Type B pancreatic cell (in vitro differentiated cells): ENCODE results near the gene HNRNPC. TPM values are rescaled to one million over a fixed set of nuclear protein-coding genes. Genes with fewer than 3 reads are reported as not detected.
"Not testable (repeated sequence)": the region's sequence is repeated elsewhere in the genome, so short reads cannot be mapped to it uniquely, and the experiment has no call there.

Source experiments
- DNase-seq: peaks from one replicate; pipeline ENCODE4 v3.0.0; 2021; ENCODE audit warnings: mixed read lengths; ENCODE audit not compliant: unreplicated experiment; ENCODE audit errors: extremely low spot score
- H3K27ac Mint-ChIP-seq: 2 replicates; pipeline ENCODE4 v1.8.0; 2021; ENCODE audit warnings: mild to moderate bottlenecking, mixed read lengths
- H3K27me3 Mint-ChIP-seq: 2 replicates; pipeline ENCODE4 v1.8.0; 2021; ENCODE audit warnings: mixed read lengths
- H3K36me3 Mint-ChIP-seq: 2 replicates; pipeline ENCODE4 v1.8.0; 2021; ENCODE audit warnings: mixed read lengths
- H3K4me1 Mint-ChIP-seq: one replicate; pipeline ENCODE4 v1.8.0; 2021; ENCODE audit warnings: mixed read lengths; ENCODE audit not compliant: unreplicated experiment
- H3K4me3 Mint-ChIP-seq: 2 replicates; pipeline ENCODE4 v1.8.0; 2021; ENCODE audit warnings: mild to moderate bottlenecking, mixed read lengths
- H3K9me3 Mint-ChIP-seq: 2 replicates; pipeline ENCODE4 v1.8.0; 2021; ENCODE audit warnings: mixed read lengths
- total RNA-seq: library from RNA; stranded (reverse); gene quantifications from 2 replicates; pipeline ENCODE4 v1.2.1, GENCODE V29; 2021; ENCODE audit warnings: low replicate concordance
- TF ChIP-seq, protein P1 (sequence below): fragments of 200-600 bp; sonication (generic); conservative IDR thresholded peaks from 2 replicates; pipeline ENCODE4 v1.5.0; 2021; ENCODE audit warnings: antibody characterized with exemption, mild to moderate bottlenecking

HNRNPC gene
- total RNA-seq, 1 donor from 2014 or later, result 692 TPM

DNA sequence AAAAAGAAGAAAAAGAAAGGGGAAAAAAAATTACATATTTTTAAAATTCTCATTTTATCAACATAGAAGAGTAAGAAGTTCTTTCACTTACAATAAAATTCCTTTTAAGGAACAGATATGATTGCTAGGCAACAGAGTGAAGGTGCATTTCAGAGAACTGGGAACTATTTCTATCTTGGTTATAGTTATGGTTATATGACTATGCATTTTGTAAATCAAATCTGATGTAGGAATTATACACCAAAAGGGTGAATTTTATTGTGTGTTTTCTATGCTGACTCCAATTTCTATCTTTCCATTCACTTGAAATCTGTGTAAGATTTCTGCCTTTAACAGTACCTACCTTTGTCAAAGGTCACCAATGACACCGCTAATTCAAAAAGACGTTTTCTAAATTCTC lies 50.1 kb downstream of the HNRNPC start:
- H3K27me3 Mint-ChIP-seq, result no peaks in the 10 kb centered on the region
- no peak for DNase-seq
- H3K4me3 Mint-ChIP-seq, result no peak overlapping the region
- TF ChIP-seq, protein P1, sequence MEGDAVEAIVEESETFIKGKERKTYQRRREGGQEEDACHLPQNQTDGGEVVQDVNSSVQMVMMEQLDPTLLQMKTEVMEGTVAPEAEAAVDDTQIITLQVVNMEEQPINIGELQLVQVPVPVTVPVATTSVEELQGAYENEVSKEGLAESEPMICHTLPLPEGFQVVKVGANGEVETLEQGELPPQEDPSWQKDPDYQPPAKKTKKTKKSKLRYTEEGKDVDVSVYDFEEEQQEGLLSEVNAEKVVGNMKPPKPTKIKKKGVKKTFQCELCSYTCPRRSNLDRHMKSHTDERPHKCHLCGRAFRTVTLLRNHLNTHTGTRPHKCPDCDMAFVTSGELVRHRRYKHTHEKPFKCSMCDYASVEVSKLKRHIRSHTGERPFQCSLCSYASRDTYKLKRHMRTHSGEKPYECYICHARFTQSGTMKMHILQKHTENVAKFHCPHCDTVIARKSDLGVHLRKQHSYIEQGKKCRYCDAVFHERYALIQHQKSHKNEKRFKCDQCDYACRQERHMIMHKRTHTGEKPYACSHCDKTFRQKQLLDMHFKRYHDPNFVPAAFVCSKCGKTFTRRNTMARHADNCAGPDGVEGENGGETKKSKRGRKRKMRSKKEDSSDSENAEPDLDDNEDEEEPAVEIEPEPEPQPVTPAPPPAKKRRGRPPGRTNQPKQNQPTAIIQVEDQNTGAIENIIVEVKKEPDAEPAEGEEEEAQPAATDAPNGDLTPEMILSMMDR, result no peak
- H3K9me3 Mint-ChIP-seq, result no peaks in the 10 kb centered on the region
- peaks cover 14% of the 10 kb centered on the region for H3K4me1 Mint-ChIP-seq
- peaks cover 46% of the 10 kb centered on the region for H3K36me3 Mint-ChIP-seq
- H3K27ac Mint-ChIP-seq, result peak overlapping the region; percentile 77

DNA sequence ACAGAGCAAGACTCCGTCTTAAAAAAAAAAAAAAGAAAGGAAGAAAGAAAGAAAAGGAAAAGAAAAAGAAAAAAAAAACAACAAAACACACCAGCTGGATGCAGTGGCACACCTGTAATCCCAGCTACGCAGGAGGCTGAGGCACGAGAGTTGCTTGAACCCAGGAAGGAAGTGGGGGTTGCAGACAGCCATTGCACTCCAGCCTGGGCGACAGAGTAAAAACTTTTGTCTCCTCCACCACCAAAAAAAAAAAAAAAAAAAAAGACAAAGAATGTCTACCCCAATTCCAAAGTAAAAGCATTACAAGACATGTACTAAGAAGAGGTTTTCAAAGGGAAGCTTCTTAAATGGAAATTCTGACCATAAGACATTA lies 53.4 kb downstream of the HNRNPC start:
- H3K9me3 Mint-ChIP-seq, result no peaks in the 10 kb centered on the region
- no peak overlapping the region for H3K4me3 Mint-ChIP-seq
- peaks cover 48% of the 10 kb centered on the region for H3K36me3 Mint-ChIP-seq
- TF ChIP-seq, protein P1, result no peak
- peak overlapping the region; percentile 40 for H3K27ac Mint-ChIP-seq
- no peak for DNase-seq
- peaks cover 15% of the 10 kb centered on the region for H3K4me1 Mint-ChIP-seq
- no peaks in the 10 kb centered on the region for H3K27me3 Mint-ChIP-seq

DNA sequence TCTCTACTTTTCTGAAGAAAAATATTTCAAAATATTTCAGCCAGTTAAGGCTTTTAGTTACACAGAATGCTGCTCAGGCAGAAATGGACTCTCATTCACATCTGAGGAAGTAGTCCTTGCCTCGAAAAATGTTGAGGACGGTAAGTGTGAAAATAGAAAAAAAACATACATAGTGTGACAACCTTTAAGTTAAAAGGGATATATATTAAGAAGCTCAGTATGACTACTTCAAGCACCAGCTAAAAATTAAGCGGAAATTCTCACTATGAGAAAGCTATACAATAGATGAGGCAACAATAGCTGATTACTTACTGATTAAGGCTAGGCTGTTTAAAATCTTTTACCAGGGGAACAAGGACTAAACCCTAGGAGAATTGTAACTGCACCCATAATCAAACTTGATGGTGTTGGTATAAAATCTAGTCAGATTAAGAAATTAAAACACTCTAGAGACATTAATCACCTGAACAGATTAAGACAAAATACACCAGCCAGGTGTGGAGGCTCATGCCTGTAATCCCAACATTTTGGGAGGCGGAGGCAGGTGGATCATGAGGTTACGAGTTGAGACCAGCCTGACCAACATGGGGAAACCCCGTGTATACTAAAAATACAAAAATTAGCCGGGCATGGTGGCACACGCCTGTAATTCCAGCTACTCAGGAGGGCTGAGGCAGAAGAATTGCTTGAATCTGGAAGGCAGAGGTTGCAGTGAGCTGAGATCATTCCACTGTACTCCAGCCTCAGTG lies 53.9 kb downstream of the HNRNPC start:
- DNase-seq, result no peak
- H3K27me3 Mint-ChIP-seq, result no peaks in the 10 kb centered on the region
- no peak overlapping the region for H3K4me3 Mint-ChIP-seq
- peaks cover 15% of the 10 kb centered on the region for H3K4me1 Mint-ChIP-seq
- H3K9me3 Mint-ChIP-seq, result no peaks in the 10 kb centered on the region
- TF ChIP-seq, protein P1, result no peak
- H3K27ac Mint-ChIP-seq, result peak overlapping the region; percentile 40
- peaks cover 48% of the 10 kb centered on the region for H3K36me3 Mint-ChIP-seq

- H3K9me3 Mint-ChIP-seq, result no peaks in the 10 kb centered on the region
- H3K27me3 Mint-ChIP-seq, result no peaks in the 10 kb centered on the region
- no peak for DNase-seq
- no peak overlapping the region for H3K4me3 Mint-ChIP-seq
- H3K4me1 Mint-ChIP-seq, result peaks cover 6% of the 10 kb centered on the region
- H3K27ac Mint-ChIP-seq, result no peak overlapping the region
- H3K36me3 Mint-ChIP-seq, result peaks cover 47% of the 10 kb centered on the region
- TF ChIP-seq, protein P1, result no peak
Observed at GRCh38 chr14:21213652-21214051, 55.6 kb downstream of the HNRNPC start.

GRCh38 chr14:21212824-21213223 lies 56.4 kb downstream of the HNRNPC start:
- not testable (repeated sequence) for H3K27me3 Mint-ChIP-seq, H3K27ac Mint-ChIP-seq, H3K4me1 Mint-ChIP-seq, DNase-seq, H3K4me3 Mint-ChIP-seq, H3K9me3 Mint-ChIP-seq
- peaks cover 54% of the 10 kb centered on the region for H3K36me3 Mint-ChIP-seq

DNA sequence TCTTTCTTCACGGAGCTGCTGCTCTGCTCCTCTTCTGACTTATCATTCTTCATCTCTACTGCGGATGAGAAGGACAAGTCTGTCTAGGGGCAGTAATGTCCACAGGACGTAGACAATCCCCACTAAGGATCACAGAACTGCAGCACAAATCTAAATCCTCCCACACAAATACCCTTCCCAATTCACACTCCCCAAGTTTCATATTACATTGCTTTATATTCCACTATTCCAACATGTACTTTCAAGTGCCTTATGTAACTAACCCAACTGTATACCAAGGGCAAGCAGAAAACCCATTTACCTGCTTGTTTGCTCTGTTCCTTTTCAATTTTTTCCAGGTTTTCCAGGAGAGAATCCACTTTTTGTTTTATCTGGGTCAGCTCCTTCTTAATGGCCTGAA lies 57.7 kb downstream of the HNRNPC start:
- TF ChIP-seq, protein P1, result no peak
- Mint-ChIP-seq H3K4me3 (no peak overlapping the region), H3K4me1 (peaks cover 6% of the 10 kb centered on the region), H3K27me3 (no peaks in the 10 kb centered on the region), H3K9me3 (no peaks in the 10 kb centered on the region), H3K27ac (no peak overlapping the region), H3K36me3 (peaks cover 63% of the 10 kb centered on the region)
- DNase-seq, result no peak
